Thoracic aorta (tissue), 2 donors: Measurements from ENCODE around the gene MPP3. TPM values are rescaled to one million over a fixed set of nuclear protein-coding genes. Genes with fewer than 3 reads are reported as not detected.

Experiments used
- ATAC-seq: fragments of 150-250 bp; one replicate; pipeline ENCODE4 v1.8.0; 2017; ENCODE audit warnings: low read depth; ENCODE audit not compliant: insufficient number of reproducible peaks, low FRiP score
- DNase-seq: peaks from one replicate; pipeline ENCODE4 v3.0.0-alpha.2; 2020; ENCODE audit warnings: low spot score
- H3K27ac ChIP-seq, 2 donors: fragments of 200-600 bp; sonication (generic); 1 replicate in 1 of 2; 2 replicates in 1 of 2; pipeline ENCODE4 v1.5.1; 2016; ENCODE audit warnings: mild to moderate bottlenecking in 2 of 2, moderate library complexity in 2 of 2
- H3K27me3 ChIP-seq: fragments of 200-600 bp; sonication (generic); replicated peaks from 2 replicates; pipeline ENCODE4 v1.6.0; 2016; ENCODE audit warnings: mild to moderate bottlenecking; ENCODE audit not compliant: insufficient read depth
- H3K36me3 ChIP-seq: fragments of 200-600 bp; sonication (generic); one replicate; pipeline ENCODE4 v1.5.1; 2016
- H3K4me1 ChIP-seq, 2 donors: fragments of 200-600 bp; sonication (generic); 1 replicate in 1 of 2; 2 replicates in 1 of 2; pipeline versions ENCODE4 v1.5.1 to v1.6.0; 2016; ENCODE audit warnings: low read depth in 2 of 2, mild to moderate bottlenecking in 1 of 2; ENCODE audit not compliant: control insufficient read depth in 1 of 2
- H3K4me3 ChIP-seq: fragments of 200-600 bp; sonication (generic); 2 replicates; pipeline ENCODE4 v1.5.1; 2016; ENCODE audit warnings: mild to moderate bottlenecking
- H3K9me3 ChIP-seq: fragments of 200-600 bp; sonication (generic); 2 replicates; pipeline ENCODE4 v1.5.1; 2016
- CTCF ChIP-seq: fragments of 200-600 bp; sonication (generic); IDR thresholded peaks from one replicate; pipeline ENCODE4 v1.5.1; 2019; ENCODE audit warnings: antibody characterized with exemption
- total RNA-seq, 2 donors: library from RNA; depleted of rRNA; stranded (reverse); fragments of >200 nt; gene quantifications; one replicate each; pipeline versions ENCODE4 v1.1.0 to v1.2.3, GENCODE V29; 2016

MPP3 gene
- total RNA-seq, 2 donors from 2014 or later, result 32.8 to 73.8 TPM

DNA sequence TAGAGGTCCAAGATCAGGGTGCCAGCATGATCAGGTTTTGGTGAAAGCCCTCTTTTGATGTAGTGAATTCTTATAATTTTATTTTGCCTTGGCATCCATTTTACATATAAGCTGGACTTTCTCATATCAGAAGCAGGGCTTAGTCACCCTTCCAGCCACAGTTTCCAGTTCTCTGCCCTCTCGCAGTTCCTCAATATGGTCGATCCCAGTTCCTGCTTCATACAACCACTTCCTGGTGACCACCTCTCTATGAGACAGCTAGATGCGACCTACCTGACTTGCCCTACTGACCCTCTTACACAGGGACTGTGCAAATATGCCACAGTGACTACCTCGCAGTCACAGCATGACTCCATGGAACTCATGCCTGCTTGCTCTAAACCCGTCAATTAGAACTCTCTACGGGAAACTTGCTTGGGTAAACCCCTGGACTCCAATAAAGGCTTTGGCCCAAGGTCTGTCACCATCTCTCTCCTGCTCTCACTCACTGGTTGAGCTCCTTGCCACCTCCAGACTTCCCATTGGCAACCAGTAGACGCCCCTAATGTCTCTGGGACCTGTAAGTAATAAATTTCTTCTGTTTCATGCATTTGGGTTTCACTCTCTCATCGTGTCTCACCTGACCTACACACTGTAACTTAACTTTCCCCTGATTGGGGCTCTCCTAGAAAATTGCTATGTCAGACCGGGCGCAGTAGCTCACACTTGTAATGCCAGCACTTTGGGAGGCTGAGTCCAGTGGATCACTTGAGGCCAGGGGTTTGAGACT is 35.5 kb upstream of the MPP3 start:
- no peak overlapping the region for H3K4me3 ChIP-seq
- H3K27ac ChIP-seq, result no peak overlapping the region
- ATAC-seq, result no peak
- no peaks in the 10 kb centered on the region for H3K4me1 ChIP-seq
- no peaks in the 10 kb centered on the region for H3K27me3 ChIP-seq
- no peaks in the 10 kb centered on the region for H3K9me3 ChIP-seq
- no peak for DNase-seq
- no peaks in the 10 kb centered on the region for H3K36me3 ChIP-seq
- no peak for TF ChIP-seq CTCF

DNA sequence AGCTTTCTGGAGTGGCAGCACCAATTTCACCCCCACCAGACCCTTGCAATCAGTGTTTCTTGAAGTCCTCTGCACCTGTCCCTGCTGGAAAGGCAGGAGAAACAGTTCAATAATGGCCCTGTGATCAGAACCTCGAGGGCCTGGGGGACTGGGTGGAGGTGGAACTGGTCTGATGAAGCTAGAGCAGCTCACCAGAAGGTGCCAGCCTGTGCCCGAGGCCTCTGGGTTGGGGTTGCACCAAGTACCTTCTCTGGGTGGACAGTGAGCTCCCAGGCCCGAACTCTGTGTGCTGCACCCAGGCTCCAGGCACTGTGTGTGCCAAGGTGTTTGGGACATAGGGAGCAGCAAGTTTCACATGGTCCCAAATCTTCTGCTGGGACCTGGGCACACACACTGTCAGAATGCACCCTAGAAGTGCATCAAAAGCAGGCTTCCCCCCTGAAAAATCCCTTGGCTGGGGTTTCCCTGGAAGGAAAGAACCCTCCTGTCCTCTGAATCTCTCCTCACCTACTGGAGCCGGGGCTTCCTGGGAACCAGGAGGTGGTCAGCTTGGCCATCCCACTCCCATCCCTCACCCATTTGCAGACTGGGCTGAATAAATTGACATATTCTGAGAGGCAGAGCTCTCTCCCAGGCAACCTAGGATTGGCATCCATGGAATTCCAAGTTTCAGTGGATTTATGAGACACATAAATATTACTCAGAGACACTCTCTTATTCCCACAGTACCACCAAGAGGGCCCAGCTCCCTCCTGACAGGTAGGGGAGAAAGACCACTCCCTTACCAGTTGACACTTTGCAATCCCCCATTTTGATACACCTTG is 31.4 kb upstream of the MPP3 start:
- DNase-seq, result no peak
- H3K4me3 ChIP-seq, result no peak overlapping the region
- peaks cover 19 to 30% of the 10 kb centered on the region in 2 donors for H3K4me1 ChIP-seq
- TF ChIP-seq CTCF, result no peak
- no peak overlapping the region for H3K27ac ChIP-seq
- no peaks in the 10 kb centered on the region for H3K9me3 ChIP-seq
- no peaks in the 10 kb centered on the region for H3K27me3 ChIP-seq
- H3K36me3 ChIP-seq, result no peaks in the 10 kb centered on the region
- no peak for ATAC-seq

DNA sequence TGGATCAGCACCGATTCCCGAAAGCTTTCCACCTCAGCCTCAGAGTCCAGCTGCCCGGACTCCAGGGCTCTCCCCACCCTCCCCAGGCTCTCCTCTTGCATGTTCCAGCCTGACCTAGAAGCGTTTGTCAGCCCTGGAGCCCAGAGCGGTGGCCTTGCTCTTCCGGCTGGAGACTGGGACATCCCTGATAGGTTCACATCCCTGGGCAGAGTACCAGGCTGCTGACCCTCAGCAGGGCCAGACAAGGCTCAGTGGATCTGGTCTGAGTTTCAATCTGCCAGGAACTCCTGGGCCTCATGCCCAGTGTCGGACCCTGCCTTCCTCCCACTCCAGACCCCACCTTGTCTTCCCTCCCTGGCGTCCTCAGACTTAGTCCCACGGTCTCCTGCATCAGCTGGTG is 29.0 kb upstream of the MPP3 start:
- H3K36me3 ChIP-seq, result no peaks in the 10 kb centered on the region
- H3K27ac ChIP-seq, result peak overlapping the region; percentile 75 to 90
- ATAC-seq, result no peak
- no peak for DNase-seq
- H3K9me3 ChIP-seq, result no peaks in the 10 kb centered on the region
- no peaks in the 10 kb centered on the region for H3K27me3 ChIP-seq
- no peak overlapping the region for H3K4me3 ChIP-seq
- no peak for TF ChIP-seq CTCF
- peaks cover 19 to 34% of the 10 kb centered on the region in 2 donors for H3K4me1 ChIP-seq

GRCh38 chr17:43860927-43861622 is 28.1 kb upstream of the MPP3 start:
- Histone ChIP-seq H3K27ac (peak overlapping the region; percentile 75 to 90), H3K4me3 (no peak overlapping the region), H3K4me1 (peaks cover 19 to 34% of the 10 kb centered on the region in 2 donors), H3K27me3 (no peaks in the 10 kb centered on the region), H3K36me3 (no peaks in the 10 kb centered on the region), H3K9me3 (no peaks in the 10 kb centered on the region)
- TF ChIP-seq CTCF, result no peak
- peak; percentile 35 for DNase-seq
- no peak for ATAC-seq
